ENCODE data around the gene HMGXB3.

DNA sequence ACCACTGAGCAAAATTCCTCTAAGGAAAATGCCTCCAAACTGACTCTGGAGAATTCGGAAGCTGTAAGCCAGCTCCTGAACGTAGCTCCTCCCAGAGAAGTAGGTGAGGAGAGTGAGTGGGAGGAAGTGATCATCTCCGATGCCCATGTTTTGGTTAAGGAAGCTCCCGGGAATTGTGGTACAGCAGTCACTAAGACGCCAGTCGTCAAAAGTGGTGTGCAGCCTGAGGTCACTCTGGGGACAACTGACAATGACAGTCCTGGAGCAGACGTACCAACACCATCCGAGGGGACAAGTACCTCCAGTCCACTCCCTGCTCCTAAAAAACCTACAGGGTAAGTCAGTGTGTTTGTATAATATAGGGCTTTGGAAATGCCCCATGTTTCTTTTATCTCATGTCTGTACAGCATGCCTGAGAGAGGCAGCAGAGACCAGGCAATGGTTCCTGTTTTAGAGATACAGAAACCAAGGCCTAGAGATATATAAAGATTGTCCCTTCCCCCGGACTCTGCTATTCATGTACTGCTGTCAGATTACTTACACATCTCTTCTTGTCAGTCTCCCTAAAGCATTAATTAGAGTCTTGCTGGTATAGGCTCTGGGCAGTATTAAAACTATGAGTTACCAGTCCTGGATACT is 23.9 kb downstream of the HMGXB3 start:
- TF ChIP-seq, protein P1, sequence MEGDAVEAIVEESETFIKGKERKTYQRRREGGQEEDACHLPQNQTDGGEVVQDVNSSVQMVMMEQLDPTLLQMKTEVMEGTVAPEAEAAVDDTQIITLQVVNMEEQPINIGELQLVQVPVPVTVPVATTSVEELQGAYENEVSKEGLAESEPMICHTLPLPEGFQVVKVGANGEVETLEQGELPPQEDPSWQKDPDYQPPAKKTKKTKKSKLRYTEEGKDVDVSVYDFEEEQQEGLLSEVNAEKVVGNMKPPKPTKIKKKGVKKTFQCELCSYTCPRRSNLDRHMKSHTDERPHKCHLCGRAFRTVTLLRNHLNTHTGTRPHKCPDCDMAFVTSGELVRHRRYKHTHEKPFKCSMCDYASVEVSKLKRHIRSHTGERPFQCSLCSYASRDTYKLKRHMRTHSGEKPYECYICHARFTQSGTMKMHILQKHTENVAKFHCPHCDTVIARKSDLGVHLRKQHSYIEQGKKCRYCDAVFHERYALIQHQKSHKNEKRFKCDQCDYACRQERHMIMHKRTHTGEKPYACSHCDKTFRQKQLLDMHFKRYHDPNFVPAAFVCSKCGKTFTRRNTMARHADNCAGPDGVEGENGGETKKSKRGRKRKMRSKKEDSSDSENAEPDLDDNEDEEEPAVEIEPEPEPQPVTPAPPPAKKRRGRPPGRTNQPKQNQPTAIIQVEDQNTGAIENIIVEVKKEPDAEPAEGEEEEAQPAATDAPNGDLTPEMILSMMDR (IDR thresholded peaks at IDR 0.05), result no peak
- TF ChIP-seq POLR2A (IDR thresholded peaks at IDR 0.05), result no peak
